ENCODE results near the gene ARHGEF33. TPM values are rescaled to one million over a fixed set of nuclear protein-coding genes. Genes with fewer than 3 reads are reported as not detected.
A peak's percentile ranks its signal among the peaks of the same experiment; 100 is the strongest.

Gene ARHGEF33
- total and polyA plus RNA-seq, 2 of the 8 experiments (the other 6 are each of a cell fraction or from before 2014, with no cell fraction given), result 0.09 to 0.95 TPM

GRCh38 chr2:38959938-38960608, 70.4 kb downstream of the ARHGEF33 start (continued):
- TF ChIP-seq BCL11A (IDR thresholded peaks at IDR 0.05; ENCODE audit: low read depth in 2 of 2, low read length in 2 of 2), result no peak
- TF ChIP-seq BACH1 (IDR thresholded peaks at IDR 0.05; ENCODE audit: low read length), result no peak
- TF ChIP-seq SAP30 (IDR thresholded peaks at IDR 0.05; ENCODE audit: insufficient read depth, insufficient replicate concordance, low read length), result no peak
- TF ChIP-seq ASH2L (IDR thresholded peaks at IDR 0.05; ENCODE audit: low read length), result peak; percentile 69
- no peak for TF ChIP-seq RBBP5 (IDR thresholded peaks at IDR 0.05; ENCODE audit: borderline replicate concordance, low read depth, low read length)
- no peak for TF ChIP-seq NANOG (IDR thresholded peaks at IDR 0.05; ENCODE audit: insufficient read depth, low read depth, low read length, poor library complexity, severe bottlenecking)
- no peak for TF ChIP-seq KDM1A (IDR thresholded peaks at IDR 0.05; ENCODE audit: borderline replicate concordance, low read length)
- no peak for TF ChIP-seq USF2 (IDR thresholded peaks at IDR 0.05; ENCODE audit: low read length)
- TF ChIP-seq CBX8 (IDR thresholded peaks at IDR 0.05; ENCODE audit: borderline replicate concordance, low read depth, low read length), result no peak
- TF ChIP-seq SIRT6 (IDR thresholded peaks at IDR 0.05; ENCODE audit: low read length), result no peak
- no peak for TF ChIP-seq CHD1 (IDR thresholded peaks at IDR 0.05; ENCODE audit: low read depth, low read length)
- TF ChIP-seq FOSL1 (IDR thresholded peaks at IDR 0.05; ENCODE audit: insufficient read depth, low read depth, low read length), result no peak
- no peak for TF ChIP-seq EGR1 (IDR thresholded peaks at IDR 0.05; ENCODE audit: borderline replicate concordance, low read depth, low read length)
- no peak for TF ChIP-seq GABPA (IDR thresholded peaks at IDR 0.05; ENCODE audit: borderline replicate concordance, insufficient read depth, low read length)
- TF ChIP-seq NRF1 (IDR thresholded peaks at IDR 0.05; ENCODE audit: low read depth, low read length), result peak; percentile 63
